ENCODE data around the gene PITPNM3. TPM values are rescaled to one million over a fixed set of nuclear protein-coding genes. Genes with fewer than 3 reads are reported as not detected.

Gene PITPNM3
- total RNA-seq, 4 donors from 2014 or later: 4.0 to 10.9 (median 5.6) TPM

DNA sequence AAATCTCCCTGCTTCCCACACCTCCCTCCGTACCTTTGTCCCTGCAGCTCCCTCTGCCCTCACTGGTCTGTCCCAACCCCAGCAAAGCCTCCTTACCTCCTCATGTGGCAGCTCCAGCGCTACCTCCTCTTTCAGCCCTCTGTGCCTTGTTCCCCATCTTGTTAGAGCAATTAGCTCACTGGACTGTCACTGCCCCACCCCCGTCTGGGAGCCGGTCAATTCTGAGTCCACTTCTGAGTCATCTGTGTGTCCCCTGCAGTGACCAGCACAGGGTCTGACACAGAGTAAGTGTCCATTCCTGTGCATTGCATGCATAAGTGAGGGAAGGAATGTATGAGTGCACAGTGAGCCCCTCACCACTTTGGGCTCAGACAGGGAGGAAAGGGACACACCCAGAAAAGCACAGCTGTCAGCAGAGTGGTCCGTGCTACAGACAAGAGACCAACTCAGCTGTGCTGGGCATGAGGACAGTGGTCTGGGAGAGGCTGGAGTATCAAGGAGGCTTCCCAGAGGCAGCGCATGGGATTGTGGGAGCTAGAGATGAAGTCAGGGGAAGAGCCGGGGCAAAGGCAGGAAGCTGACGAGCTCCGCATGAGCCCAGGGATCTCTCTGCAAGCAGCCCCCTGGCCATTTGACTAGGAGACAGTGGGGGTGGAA, 45.9 kb downstream of the PITPNM3 start:
- WGBS, 2 donors: 87 to 90% methylated on average over 9 of the region's 9 CpGs
- no peak for DNase-seq
- intact Hi-C loops (cut with DNase I): no loop called here
- Histone ChIP-seq H3K27me3 (no peaks in the 10 kb centered on the region), H3K27ac (no peak overlapping the region), H3K36me3 (no peaks in the 10 kb centered on the region), H3K9me3 (no peaks in the 10 kb centered on the region), H3K4me3 (replicated peaks in 1 of 3) (no peak overlapping the region), H3K4me1 (no peaks in the 10 kb centered on the region)
- TF ChIP-seq, protein P1, sequence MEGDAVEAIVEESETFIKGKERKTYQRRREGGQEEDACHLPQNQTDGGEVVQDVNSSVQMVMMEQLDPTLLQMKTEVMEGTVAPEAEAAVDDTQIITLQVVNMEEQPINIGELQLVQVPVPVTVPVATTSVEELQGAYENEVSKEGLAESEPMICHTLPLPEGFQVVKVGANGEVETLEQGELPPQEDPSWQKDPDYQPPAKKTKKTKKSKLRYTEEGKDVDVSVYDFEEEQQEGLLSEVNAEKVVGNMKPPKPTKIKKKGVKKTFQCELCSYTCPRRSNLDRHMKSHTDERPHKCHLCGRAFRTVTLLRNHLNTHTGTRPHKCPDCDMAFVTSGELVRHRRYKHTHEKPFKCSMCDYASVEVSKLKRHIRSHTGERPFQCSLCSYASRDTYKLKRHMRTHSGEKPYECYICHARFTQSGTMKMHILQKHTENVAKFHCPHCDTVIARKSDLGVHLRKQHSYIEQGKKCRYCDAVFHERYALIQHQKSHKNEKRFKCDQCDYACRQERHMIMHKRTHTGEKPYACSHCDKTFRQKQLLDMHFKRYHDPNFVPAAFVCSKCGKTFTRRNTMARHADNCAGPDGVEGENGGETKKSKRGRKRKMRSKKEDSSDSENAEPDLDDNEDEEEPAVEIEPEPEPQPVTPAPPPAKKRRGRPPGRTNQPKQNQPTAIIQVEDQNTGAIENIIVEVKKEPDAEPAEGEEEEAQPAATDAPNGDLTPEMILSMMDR (IDR thresholded peaks at IDR 0.05): no peak
- TF ChIP-seq POLR2A (IDR thresholded peaks at IDR 0.05): no peak

DNA sequence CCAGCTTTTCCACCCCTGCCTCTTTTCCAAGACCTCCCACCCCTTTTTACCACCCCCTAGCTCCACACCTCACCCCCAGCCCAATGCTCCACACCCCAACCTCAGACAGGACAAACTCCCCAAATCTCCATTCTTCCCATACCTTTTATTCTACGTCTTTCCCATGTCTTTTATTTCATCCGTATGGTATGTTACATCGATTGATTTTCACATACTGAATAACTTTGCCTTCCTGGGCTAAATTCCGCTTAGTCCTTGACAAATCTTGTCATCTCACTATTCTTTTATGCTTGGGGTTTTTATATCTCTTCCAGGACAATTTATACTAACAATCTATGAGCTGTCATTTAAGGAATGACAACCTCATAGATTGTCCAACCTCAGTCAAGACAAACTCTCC, 46.4 kb downstream of the PITPNM3 start:
- TF ChIP-seq, protein P1 (IDR thresholded peaks at IDR 0.05): no peak
- no peak for TF ChIP-seq POLR2A (IDR thresholded peaks at IDR 0.05)
- no peak overlapping the region for H3K27ac ChIP-seq
- no peak overlapping the region for H3K4me3 ChIP-seq (replicated peaks in 1 of 3)
- intact Hi-C loops (cut with DNase I): no loop called here
- no peaks in the 10 kb centered on the region for H3K9me3 ChIP-seq
- no peaks in the 10 kb centered on the region for H3K36me3 ChIP-seq
- 90 to 98% methylated on average over 4 of the region's 4 CpGs for WGBS, 2 donors
- no peaks in the 10 kb centered on the region for H3K4me1 ChIP-seq
- H3K27me3 ChIP-seq: no peaks in the 10 kb centered on the region
- no peak for DNase-seq

DNA sequence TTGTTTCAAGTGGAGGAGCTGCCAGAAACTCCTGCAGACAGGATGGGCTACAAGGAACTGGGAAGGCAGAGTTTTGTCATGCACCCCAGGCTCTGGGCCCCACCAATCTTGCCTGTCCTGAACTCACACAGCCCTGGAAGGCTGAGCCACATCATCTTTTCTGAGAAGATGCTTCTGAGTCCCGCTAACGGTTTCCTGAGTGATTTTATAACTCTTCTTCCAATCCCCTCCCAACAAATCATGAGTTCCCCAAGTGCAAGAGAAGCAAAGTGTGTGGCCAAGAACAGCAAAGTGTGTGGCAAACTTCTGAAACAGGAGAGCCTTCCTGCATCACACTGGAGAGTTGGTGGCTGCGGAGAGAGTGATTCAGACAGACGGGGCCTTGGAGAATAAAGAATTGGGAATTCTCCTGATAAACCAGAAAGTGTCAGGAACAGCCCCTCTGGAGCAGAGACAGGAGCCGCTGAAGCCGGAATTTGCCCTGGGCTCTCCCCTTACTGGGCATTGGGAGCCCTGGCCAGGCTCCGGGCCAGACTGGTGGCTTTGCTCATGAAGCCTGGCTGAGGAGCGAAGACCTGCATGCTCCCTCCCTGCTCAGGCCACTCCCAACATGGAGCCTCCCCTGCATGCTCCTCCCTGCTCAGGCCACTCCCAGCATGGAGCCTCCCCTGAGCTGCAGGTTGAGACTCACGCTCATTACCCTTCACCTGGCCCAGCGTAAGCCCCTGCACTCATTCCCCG, 47.2 kb downstream of the PITPNM3 start:
- intact Hi-C loops (cut with DNase I): no loop called here
- 85 to 87% methylated on average over 11 of the region's 11 CpGs for WGBS, 2 donors
- Histone ChIP-seq H3K4me1 (no peaks in the 10 kb centered on the region), H3K4me3 (replicated peaks in 1 of 3) (no peak overlapping the region), H3K36me3 (no peaks in the 10 kb centered on the region), H3K27me3 (no peaks in the 10 kb centered on the region), H3K9me3 (no peaks in the 10 kb centered on the region), H3K27ac (no peak overlapping the region)
- no peak for DNase-seq
- TF ChIP-seq, protein P1 (IDR thresholded peaks at IDR 0.05): no peak
- no peak for TF ChIP-seq POLR2A (IDR thresholded peaks at IDR 0.05)

- Histone ChIP-seq H3K9me3 (no peaks in the 10 kb centered on the region), H3K36me3 (no peaks in the 10 kb centered on the region), H3K4me3 (replicated peaks in 1 of 3) (no peak overlapping the region), H3K4me1 (no peaks in the 10 kb centered on the region), H3K27me3 (no peaks in the 10 kb centered on the region), H3K27ac (no peak overlapping the region)
- DNase-seq: peak in 1 of 2 donors; percentile 4
- intact Hi-C loops (cut with DNase I): no loop called here
- WGBS, 2 donors: 75% methylated on average over 14 to 15 of the region's 15 CpGs
- TF ChIP-seq, protein P1 (IDR thresholded peaks at IDR 0.05): no peak
- no peak for TF ChIP-seq POLR2A (IDR thresholded peaks at IDR 0.05)
Measured at GRCh38 chr17:6508519-6509030, 47.8 kb downstream of the PITPNM3 start.

DNA sequence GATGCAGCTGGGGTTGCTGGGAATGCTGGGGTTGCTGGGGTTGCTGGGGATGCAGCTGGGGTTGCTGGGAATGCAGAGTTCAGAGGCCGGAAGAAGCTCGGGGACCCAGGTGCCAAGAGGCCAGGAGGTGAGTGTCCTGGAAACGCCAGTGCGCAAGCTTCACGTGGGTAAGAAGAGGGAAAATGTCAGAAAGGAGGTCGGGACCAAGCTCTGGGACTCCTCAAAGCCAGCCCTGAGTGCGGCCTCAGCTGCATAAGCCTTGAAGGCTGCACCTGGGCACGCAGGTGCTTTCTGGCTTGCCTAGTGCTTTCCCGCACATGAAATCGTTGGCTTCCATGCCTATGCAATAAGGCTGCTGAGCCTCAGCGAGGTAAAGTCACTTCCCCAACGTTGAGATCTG, 48.3 kb downstream of the PITPNM3 start:
- H3K4me1 ChIP-seq: no peaks in the 10 kb centered on the region
- WGBS, 2 donors: 85 to 87% methylated on average over 11 to 12 of the region's 12 CpGs
- H3K27me3 ChIP-seq: no peaks in the 10 kb centered on the region
- H3K36me3 ChIP-seq: no peaks in the 10 kb centered on the region
- no peak overlapping the region for H3K4me3 ChIP-seq (replicated peaks in 1 of 3)
- H3K27ac ChIP-seq: no peak overlapping the region
- TF ChIP-seq, protein P1 (IDR thresholded peaks at IDR 0.05): no peak
- no peak for TF ChIP-seq POLR2A (IDR thresholded peaks at IDR 0.05)
- intact Hi-C loops (cut with DNase I): no loop called here
- no peaks in the 10 kb centered on the region for H3K9me3 ChIP-seq
- DNase-seq: no peak
